Mononuclear cell (primary cell): ENCODE measurements around the gene PRRX2. TPM values are rescaled to one million over a fixed set of nuclear protein-coding genes. Genes with fewer than 3 reads are reported as not detected.
"Not testable (repeated sequence)": the region's sequence is repeated elsewhere in the genome, so short reads cannot be mapped to it uniquely, and the experiment has no call there.

Experiments used
- H3K27me3 ChIP-seq: 2 replicates; pipeline ENCODE4 v1.6.0; 2011; ENCODE audit warnings: low read length, control low read depth; ENCODE audit not compliant: insufficient read depth
- H3K4me1 ChIP-seq: 2 replicates; pipeline ENCODE4 v1.5.1; 2011; ENCODE audit warnings: mild to moderate bottlenecking, low read length, control low read depth; ENCODE audit not compliant: insufficient read depth
- H3K4me3 ChIP-seq: 2 replicates; pipeline ENCODE4 v1.5.1; 2011; ENCODE audit warnings: mild to moderate bottlenecking, low read length, moderate library complexity
- H3K9me3 ChIP-seq: 2 replicates; pipeline ENCODE4 v1.5.1; 2011; ENCODE audit warnings: low read depth, mild to moderate bottlenecking, control low read depth, low read length
- total RNA-seq: library from RNA; depleted of rRNA; stranded (reverse); fragments of >200 nt; gene quantifications from one replicate; pipeline ENCODE4 v1.2.3, GENCODE V29; 2012

The PRRX2 gene
- total RNA-seq, 1 donor: not detected

GRCh38 chr9:129751841-129752801, 86.7 kb downstream of the PRRX2 start:
- H3K4me3 ChIP-seq: no peak overlapping the region
- H3K4me1 ChIP-seq: peaks cover 16% of the 10 kb centered on the region
- H3K27me3 ChIP-seq: no peaks in the 10 kb centered on the region

DNA sequence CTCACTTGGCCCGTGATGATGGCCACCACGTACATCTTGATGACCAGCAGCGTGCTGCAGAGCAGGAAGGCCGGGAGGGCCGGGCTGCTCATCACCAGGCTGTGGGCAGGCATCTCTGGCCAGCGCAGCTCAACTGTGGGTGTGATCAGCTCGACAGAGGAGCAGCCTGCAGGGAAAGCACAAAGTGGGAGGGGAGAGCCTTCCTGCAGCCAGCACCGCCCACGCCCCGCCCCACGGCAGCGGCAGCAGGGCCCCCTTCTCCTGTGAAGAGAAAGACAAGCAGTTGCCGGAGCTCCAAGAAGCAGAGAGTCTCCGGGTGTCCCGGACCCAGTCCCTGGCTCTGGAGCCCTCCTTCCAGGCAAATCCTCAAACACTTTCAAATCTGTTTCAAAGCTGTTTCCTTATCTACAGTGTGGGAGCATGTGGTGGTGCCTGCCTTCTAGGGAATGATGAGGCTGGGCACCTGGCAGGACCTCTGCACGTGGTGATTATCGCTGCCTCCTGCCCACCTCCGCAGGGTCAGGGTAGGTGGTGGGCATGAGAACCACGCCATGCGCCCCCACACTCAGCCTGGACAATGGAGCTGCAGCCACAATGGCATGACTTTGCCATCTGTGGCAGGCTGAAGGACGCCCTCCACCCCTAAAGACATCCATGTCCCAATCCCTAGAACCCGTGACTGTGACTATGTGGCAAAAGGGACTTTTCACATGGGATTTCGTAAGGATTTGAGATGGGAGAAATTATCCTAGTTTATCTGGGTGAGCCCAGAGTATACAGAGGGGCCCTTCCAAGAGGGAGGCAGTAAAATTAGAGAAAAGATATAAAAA, 87.7 kb downstream of the PRRX2 start, which contains the start of gene PTGES:
Gene PTGES, minus strand, starts transcription at position 143 of the 830 bp plus-strand sequence. Its CDS starts 30 bp downstream, at position 113.
- Histone ChIP-seq H3K9me3 (no peaks in the 10 kb centered on the region), H3K27me3 (no peaks in the 10 kb centered on the region), H3K4me1 (peaks cover 26% of the 10 kb centered on the region), H3K4me3 (no peak within 1 kb of the TSS)

More at GRCh38 chr9:129751841-129752801, 86.7 kb downstream of the PRRX2 start:
- H3K9me3 ChIP-seq: no peaks in the 10 kb centered on the region

DNA sequence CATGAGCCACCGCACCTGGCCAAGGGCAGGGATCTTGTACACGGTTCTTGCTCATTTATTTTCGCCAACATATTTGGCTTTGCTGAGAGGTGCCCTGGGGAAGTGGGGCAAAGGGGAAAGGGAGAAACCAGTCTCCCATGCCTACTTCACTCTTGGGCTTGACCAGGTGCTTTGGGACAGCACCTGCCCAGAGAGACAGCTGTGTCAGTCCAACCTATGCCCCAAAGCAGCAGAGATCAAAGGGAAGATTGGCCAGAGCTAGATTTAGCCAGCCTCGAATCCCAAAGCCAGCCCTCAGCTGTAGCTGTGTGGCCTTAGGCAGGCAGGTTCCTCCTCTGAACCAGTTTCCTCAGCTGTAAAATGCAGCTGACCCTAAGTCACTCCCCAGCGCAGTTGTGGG, 89.7 kb downstream of the PRRX2 start:
- Histone ChIP-seq H3K4me1 (peaks cover 30% of the 10 kb centered on the region), H3K9me3 (no peaks in the 10 kb centered on the region), H3K27me3 (no peaks in the 10 kb centered on the region), H3K4me3 (no peak overlapping the region)

- Histone ChIP-seq H3K4me3 (no peak overlapping the region), H3K4me1 (peaks cover 30% of the 10 kb centered on the region), H3K27me3 (no peaks in the 10 kb centered on the region), H3K9me3 (no peaks in the 10 kb centered on the region)
Observed at GRCh38 chr9:129756191-129756590, 90.7 kb downstream of the PRRX2 start.

DNA sequence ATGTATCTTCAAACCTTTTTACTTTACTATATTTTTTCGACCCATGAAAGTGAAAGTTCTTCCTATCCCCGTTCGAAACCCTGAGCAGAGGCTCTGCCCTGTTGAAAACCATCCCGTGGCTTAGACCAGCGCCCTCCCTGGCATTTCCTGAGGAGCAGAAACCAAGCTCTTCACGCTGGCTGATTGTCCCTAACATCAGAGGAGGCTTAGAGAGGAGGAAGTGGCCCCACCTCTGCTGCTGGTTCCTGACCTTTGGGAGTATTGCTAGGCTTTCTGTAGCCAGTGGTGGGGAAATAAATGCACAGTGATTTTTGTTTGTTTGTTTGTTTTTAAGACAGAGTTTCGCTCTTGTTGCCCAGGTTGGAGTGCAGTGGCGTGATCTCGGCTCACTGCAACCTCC, 91.6 kb downstream of the PRRX2 start:
- H3K4me3 ChIP-seq: no peak overlapping the region
- peaks cover 36% of the 10 kb centered on the region for H3K4me1 ChIP-seq
- no peaks in the 10 kb centered on the region for H3K27me3 ChIP-seq
- no peaks in the 10 kb centered on the region for H3K9me3 ChIP-seq

DNA sequence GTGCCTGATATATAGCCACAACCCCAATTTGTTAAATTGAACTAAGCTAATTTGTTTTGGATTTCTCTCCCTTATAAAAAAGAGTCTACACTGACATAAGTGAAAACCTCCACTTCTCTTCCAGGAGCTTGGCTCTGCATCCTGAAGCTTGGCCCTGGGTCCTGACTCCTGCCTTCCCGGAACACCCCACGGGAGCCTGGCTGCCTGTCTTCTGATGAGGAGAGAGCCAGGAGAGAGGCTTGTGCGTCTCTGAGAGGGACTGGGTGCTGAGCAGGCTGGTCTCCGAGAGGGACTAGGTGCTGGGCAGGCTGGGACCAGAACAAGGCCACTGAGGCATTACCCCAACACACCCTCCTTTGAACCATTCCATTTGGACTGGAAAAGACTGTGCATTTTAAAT, 93.9 kb downstream of the PRRX2 start:
- H3K4me1 ChIP-seq: peaks cover 43% of the 10 kb centered on the region
- no peak overlapping the region for H3K4me3 ChIP-seq
- H3K27me3 ChIP-seq: no peaks in the 10 kb centered on the region
- no peaks in the 10 kb centered on the region for H3K9me3 ChIP-seq

DNA sequence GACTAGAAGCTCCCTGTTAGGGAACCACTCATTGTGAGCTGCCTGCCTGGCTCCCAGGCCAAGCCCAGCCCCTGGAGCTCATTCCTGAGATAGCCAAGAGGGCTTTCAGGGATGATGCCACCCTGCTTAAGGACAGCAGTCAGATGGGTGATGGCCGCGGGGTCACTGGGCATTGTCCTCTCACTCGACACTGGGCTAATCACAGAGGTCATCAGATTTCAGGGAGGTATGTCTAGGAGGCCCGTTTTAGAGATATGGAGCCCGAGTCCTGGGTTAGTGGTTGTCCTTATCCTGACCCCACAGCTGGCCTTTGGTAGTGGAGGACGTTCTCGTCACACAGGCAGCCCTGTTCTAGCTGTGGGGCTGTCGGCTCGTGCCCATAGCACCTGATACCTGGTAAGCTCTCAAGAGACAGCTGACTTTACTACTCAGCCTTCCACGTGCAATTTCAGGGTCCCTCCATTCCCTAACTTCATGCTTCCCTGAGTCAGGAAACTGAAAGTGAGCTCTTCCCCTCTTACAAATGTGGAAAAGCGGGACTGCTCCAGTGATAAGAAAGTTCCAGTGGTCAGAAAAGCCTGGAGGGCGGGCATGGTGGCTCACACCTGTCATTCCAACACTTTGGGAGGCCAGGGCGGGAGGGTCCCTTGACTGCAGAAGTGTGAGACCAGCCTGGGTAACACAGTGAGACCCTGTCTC, 94.5 kb downstream of the PRRX2 start:
- H3K4me1 ChIP-seq: peaks cover 43% of the 10 kb centered on the region
- no peak overlapping the region for H3K4me3 ChIP-seq
- H3K27me3 ChIP-seq: no peaks in the 10 kb centered on the region
- H3K9me3 ChIP-seq: no peaks in the 10 kb centered on the region

DNA sequence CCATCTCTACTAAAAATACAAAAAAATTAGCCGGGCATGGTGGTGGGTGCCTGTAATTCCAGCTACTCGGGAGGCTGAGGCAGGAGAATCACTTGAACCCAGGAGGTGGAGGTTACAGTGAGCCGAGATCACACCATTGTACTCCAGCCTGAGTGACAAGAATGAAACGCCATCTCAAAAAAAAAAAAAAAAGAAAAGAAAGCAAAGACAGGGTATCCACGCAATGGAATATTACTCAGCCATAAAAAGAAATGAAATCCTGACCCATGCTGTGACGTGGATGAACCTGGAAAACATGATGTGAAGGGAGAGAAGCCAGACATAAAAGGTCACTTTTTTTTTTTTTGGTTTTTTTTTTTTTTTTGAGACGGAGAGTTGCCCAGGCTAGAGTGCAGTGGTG, 95.3 kb downstream of the PRRX2 start:
- peaks cover 43% of the 10 kb centered on the region for H3K4me1 ChIP-seq
- not testable (repeated sequence) for H3K27me3 ChIP-seq, H3K9me3 ChIP-seq, H3K4me3 ChIP-seq

DNA sequence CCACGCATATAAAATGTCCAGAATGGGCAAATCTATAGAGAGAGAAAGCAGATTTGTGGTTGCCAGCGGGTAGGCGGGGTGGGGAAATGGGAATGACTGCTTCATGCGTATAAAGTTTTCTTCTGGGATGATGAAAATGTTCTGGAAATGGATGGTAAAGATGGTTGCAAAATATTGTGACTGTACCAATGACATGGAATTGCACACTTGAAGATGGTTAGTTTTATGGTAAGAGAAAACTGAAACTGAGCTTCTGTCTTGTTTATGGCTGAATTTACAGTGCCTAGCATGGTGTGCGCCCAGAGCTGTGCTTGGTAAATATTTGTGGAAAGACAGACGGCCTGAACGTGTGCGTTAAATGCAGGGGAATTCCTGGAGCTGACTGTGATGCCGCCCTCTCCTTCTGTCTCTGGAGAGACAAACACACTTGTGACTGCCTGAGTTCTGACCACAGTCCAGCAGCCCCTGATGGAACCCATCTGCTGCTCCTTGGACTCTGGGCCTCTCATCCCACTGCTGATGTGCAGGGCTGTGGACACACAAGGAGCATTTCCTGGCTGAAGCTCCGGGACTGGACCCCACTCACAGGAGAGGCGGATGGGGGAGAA, 96.0 kb downstream of the PRRX2 start:
- Histone ChIP-seq H3K27me3 (no peaks in the 10 kb centered on the region), H3K4me1 (peaks cover 41% of the 10 kb centered on the region), H3K4me3 (no peak overlapping the region), H3K9me3 (no peaks in the 10 kb centered on the region)

- Histone ChIP-seq H3K4me3 (no peak overlapping the region), H3K9me3 (no peaks in the 10 kb centered on the region), H3K27me3 (no peaks in the 10 kb centered on the region), H3K4me1 (peaks cover 35% of the 10 kb centered on the region)
Observed at GRCh38 chr9:129761901-129762369, 96.5 kb downstream of the PRRX2 start.

- peaks cover 30% of the 10 kb centered on the region for H3K4me1 ChIP-seq
- not testable (repeated sequence) for H3K27me3 ChIP-seq, H3K9me3 ChIP-seq, H3K4me3 ChIP-seq
Observed at GRCh38 chr9:129762370-129762984, 97.0 kb downstream of the PRRX2 start.

- peaks cover 22% of the 10 kb centered on the region for H3K4me1 ChIP-seq
- H3K27me3 ChIP-seq: no peaks in the 10 kb centered on the region
- H3K9me3 ChIP-seq: no peaks in the 10 kb centered on the region
- no peak overlapping the region for H3K4me3 ChIP-seq
Observed at GRCh38 chr9:129762985-129763926, 97.8 kb downstream of the PRRX2 start.

DNA sequence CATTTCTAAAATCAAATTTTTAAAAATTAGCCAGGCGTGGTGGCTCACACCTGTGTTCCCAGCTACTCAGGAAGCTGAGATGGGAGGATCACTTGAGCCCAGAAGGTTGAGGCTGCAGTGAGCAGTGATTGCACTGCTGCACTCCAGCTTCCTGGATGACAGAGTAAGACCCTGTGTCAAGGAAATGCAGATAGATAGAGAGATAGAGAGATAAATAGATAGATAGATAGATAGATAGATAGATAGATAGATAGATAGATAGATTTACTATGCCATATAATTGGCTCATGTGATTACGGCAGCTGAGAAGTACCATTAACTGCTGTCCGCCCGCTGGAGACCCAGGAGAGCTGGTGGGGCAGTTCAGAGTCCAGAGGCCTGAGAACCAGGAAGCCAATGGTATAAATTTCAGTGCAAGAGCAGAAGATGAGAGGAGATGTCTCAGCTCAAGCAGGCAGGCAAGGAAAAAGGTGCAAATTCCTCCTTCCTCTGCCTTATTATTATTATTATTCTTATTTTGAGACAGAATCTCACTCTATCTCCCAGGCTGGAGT, 100.4 kb downstream of the PRRX2 start:
- Histone ChIP-seq H3K4me1 (peaks cover 20% of the 10 kb centered on the region), H3K27me3 (no peaks in the 10 kb centered on the region), H3K4me3 (no peak overlapping the region), H3K9me3 (no peaks in the 10 kb centered on the region)
